Epithelial cell of esophagus (primary cell): ENCODE results near the gene CYP4F11.
"Not testable (repeated sequence)": the region's sequence is repeated elsewhere in the genome, so short reads cannot be mapped to it uniquely, and the experiment has no call there.

Experiments used
- DNase-seq: peaks from one replicate; pipeline ENCODE4 v3.0.0; 2010; ENCODE audit warnings: low read depth
- H3K4me3 ChIP-seq: 2 replicates; pipeline ENCODE4 v1.5.1; 2011; ENCODE audit warnings: mild to moderate bottlenecking, low read length, control low read depth
- CTCF ChIP-seq: IDR thresholded peaks from 2 replicates; pipeline ENCODE4 v1.5.1; 2011; ENCODE audit warnings: low read depth, mild to moderate bottlenecking, low read length, control low read depth, inconsistent platforms; ENCODE audit not compliant: insufficient read depth; ENCODE audit errors: missing control alignments

CYP4F11 gene

GRCh38 chr19:15902254-15902653, 32.1 kb downstream of the CYP4F11 start:
- H3K4me3 ChIP-seq, result no peak overlapping the region
- DNase-seq, result no peak
- no peak for TF ChIP-seq CTCF

DNA sequence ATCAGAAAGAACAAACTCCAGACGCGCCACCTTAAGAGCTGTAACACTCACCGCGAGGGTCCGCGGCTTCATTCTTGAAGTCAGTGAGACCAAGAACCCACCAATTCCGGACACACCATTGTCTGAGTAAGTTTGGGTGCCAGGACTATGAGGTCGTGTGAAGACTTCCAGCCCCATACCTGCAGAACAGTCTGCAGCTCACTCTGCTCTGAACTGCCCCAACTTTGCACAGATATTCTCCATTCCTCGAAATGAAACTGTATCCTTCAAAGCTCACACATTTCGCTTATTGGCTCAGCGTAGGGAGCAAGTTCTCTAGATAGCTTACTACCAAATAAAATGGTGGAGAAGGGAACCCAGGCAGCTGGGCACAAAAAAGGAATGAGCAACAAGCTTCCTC, 33.8 kb downstream of the CYP4F11 start:
- TF ChIP-seq CTCF, result no peak
- H3K4me3 ChIP-seq, result no peak overlapping the region
- no peak for DNase-seq

GRCh38 chr19:15900032-15900431, 34.3 kb downstream of the CYP4F11 start:
- not testable (repeated sequence) for H3K4me3 ChIP-seq, DNase-seq

GRCh38 chr19:15899561-15899960, 34.8 kb downstream of the CYP4F11 start:
- not testable (repeated sequence) for H3K4me3 ChIP-seq, DNase-seq

- DNase-seq, result no peak
- no peak within 1 kb of the TSS for H3K4me3 ChIP-seq
- no peak for TF ChIP-seq CTCF
Observed at GRCh38 chr19:15897738-15898276, 36.5 kb downstream of the CYP4F11 start, which contains the start of gene CYP4F2. TSS of gene CYP4F2 (minus strand) at chr19:15898074. CDS start at chr19:15897611, 463 bp downstream.

DNA sequence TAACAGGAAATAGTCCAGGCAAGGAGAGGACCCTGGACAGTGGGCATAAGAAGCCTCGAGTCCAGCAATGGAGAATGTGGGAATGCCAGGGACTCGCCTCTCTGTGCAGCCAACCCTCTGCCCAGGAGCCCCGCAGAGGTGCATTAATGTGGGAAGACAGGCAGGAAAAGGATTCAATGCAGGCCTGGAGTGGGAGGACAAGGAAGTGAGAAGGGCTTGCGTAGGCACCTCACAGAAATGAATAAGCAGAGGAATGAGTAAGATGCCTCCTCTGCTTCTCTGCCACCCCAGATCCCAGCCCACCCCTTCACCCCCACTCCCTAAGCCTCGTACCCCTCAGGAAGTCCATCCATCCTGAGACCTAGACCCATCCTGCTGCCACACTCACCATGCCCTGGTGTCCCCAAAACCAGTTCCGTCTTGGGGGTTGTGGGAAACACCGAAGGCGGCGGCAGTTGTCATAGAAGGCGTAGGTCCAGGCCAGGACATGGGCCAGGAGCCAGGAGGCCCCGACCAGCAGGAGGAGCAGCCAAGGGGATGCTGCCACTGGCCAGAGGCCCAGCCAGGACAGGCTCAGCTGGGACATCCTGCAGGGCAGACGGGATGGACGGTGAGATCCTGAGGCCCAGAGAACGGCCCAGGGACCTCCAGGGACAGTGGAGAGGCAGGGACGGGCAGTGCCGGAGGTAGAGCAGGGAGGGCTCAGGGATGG, 37.1 kb downstream of the CYP4F11 start:
- no peak overlapping the region for H3K4me3 ChIP-seq
- no peak for DNase-seq
- no peak for TF ChIP-seq CTCF

- no peak for TF ChIP-seq CTCF
- no peak overlapping the region for H3K4me3 ChIP-seq
Observed at GRCh38 chr19:15895876-15896430, 38.4 kb downstream of the CYP4F11 start.

DNA sequence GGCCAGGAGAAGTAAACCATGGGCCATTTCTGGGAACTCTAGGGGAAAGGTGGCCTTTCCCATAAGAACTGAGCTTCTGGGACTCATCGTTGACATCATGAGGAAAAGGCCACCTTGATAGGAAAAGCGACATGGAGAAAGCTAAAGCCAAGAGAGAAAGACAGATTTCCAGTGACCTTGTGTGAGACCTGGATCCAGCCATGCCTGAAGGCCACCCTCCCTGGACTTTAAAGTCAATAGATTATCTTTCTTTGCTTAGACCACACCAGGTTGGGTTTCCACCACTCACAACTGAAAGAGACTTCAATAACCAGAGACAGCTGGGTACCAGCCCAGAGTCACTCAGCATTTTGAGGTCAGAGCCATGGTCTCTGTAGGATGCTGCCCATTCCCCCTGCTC, 40.0 kb downstream of the CYP4F11 start:
- no peak for TF ChIP-seq CTCF
- DNase-seq, result no peak

More at GRCh38 chr19:15895876-15896430, 38.4 kb downstream of the CYP4F11 start:
- no peak for DNase-seq

More for the DNA sequence above, 40.0 kb downstream of the CYP4F11 start:
- no peak overlapping the region for H3K4me3 ChIP-seq
